HG03521 (cell line): ENCODE data around the gene KHDC4.
"Not testable (repeated sequence)": the region's sequence is repeated elsewhere in the genome, so short reads cannot be mapped to it uniquely, and the experiment has no call there.

Experiments
- ATAC-seq: cut with Tn5 transposase; IDR thresholded peaks from one replicate; pipeline ENCODE4 v1.9.1; 2021; ENCODE audit warnings: mild to moderate bottlenecking, moderate library complexity; ENCODE audit not compliant: unreplicated experiment

The KHDC4 gene

DNA sequence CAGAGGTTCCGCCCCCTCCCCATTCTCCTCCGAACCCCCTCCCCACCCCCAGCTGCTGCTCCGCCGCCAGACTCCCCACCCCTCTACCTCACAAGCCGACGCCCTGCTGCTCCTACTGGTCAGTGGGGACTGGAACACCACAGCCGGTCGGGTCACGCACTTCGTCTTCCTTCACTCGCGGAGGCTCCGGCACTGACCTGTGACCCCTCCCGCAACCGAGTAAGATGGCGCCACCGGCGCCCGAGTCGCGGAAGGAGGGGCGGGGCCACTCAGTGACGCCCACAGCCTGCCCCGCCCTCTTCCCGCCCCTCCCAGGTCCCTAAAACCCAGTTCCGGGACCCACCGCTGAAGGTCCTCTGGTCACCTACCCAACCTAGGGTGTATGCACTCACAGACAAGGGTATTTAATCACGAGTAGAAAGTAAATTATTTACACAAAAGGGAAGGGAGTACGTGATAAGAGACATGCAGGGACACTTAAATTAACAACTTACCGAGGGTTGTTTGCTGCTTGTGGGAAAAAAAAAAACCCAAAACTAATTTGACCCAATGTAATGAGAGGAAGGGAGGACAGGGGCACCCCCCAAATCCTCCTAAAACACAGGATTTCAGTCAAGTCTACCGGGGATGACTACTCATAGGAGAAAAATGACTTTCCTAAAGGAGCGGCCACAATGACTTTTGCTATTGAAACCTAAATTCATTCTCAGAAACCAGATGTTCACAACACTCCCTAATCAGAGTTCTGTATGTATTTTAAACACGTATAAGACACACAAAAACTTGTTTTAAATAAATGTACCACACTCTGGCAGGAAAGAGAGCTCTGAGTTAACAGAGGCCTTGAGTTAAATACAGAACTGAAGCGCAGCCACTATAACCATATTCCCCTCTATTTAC, 22.8 kb downstream of the KHDC4 start, which contains the start of gene RIT1:
RIT1 (minus strand) TSS at position 194 of the 900 bp plus-strand sequence. CDS start 588 bp downstream, outside the sequence.
- ATAC-seq = peak; percentile 85

DNA sequence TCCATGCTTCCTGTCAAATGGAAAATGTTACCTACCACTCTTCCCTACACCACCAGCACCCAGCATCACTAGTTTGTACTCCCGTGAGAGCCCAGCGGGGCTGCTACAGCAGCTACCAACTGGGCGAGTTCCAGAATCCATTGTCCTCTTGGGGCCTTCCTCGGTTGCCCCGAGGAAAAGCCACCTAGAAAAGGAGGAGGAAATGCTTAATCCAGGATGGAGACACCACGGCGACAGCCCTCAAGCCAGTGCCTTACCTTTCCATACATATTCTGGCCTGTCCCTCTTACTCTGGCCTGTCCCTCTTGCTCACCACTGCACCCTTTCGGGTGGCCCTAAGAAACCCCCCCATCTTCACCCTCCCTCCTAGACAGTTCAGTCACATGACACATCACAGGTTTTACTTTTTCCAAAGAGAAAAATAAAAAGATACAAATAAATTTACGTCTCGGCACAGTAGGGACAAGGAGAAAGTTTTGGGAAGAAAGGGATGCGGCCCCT, 23.5 kb downstream of the KHDC4 start:
- ATAC-seq = no peak

DNA sequence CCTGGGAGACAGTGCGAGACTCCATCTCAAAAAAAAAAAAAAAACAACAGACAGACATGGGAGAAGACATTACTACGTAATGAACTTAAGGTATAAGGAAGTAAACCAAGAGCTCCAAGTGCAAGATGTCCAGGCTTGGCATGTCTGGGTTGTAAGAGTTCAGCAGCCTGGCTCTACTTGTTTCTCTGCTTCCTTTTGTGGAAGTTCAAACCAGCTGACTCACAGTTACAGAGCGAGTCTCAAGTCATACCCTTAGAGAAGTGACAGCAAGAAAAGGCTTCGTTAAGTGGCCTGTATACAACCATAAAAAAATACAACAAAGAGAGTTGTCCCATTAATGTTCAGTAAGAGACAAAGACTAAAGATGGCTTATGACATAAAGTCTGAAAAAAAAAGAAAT, 24.3 kb downstream of the KHDC4 start:
- ATAC-seq = no peak

DNA sequence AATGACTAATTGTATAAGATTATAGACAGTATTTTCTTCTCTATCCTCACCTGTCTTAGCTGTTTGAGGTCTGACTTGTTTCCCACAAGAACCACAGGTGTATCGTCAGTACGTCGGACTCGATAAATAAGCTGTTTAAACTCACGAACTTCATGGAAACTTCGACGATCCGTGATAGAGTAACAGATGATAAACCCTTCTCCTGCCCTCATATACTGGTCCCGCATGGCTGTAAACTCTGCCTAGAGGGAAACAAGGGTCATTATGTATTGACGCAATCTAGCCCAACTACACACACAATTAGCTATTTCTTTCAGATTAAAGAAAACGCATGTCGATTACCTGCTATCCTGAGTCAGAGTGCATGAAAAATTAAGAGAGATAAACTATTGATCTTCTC, 30.0 kb downstream of the KHDC4 start:
- ATAC-seq = no peak

DNA sequence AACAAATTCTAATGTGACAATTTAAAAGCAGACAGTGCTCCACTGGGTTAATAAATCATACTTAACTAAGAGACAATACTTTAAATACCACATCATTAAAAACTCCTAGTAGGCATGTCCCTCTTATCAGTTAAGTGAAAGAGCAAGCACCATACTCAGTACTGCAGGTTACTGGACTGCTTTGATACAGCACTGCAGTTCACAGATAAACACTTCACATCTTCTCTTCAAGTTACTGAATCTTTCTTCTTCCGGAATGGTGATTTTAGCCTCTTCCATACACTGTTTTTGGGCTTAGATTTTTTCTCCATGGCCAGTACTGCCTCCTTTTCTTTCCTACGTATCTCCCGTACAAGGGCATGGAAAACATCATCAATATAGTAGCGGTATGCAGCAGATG, 34.1 kb downstream of the KHDC4 start:
- no peak for ATAC-seq

DNA sequence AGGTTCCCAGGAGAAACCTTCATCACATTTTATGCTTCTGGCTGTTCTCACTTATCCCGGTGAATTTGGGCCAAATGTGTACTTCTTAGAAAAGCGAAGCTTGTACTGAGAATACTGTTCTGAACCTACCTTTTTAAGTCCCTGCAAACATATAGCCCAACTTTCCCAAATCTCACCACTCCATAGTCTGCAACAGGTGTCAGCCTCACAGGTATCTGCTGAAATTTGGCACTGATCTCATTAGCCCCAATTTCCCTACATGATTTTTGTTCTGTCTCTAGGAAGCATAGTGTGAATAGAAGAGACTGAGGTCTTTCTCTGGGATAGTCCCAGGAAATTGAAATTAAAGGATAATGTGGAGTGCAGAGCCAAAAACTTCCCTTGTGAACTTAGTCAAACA, 34.5 kb downstream of the KHDC4 start:
- no peak for ATAC-seq

DNA sequence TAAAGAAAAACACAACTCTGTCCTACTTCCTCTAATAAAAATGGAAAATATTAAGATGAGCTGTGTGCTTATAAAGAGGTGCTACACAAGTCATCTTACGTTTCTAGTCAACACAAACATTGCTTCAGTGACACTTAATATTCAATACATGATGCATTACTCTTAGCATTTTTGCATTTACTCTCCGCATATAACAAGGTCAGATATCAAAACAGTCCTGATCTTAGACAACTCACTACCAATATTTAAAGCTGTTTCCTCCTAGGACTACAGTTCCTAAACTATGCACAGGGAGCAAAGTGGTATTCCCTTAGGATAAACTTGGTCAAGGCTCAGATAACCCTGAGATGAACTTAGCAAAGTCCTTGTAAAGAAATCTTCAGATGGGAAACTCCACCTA, 35.3 kb downstream of the KHDC4 start:
- ATAC-seq = no peak

DNA sequence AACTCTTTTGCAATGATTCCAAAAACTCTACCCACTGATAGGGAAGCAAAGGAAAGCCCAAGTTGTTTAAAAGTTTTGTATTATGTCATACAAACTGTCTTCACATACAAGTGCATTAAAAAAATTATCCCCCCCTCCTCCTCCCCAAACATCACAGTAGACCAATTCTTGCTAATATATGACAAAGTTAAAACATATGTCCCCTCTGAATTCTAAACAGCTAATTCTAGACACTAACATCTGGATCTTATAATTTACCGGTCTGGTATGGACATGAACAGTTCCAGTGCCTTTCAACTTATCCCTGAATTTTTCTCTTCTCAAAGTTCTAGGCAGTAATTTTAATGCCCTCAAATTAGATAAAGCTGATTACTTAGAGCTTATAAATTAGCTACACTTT, 36.5 kb downstream of the KHDC4 start:
- ATAC-seq = no peak

DNA sequence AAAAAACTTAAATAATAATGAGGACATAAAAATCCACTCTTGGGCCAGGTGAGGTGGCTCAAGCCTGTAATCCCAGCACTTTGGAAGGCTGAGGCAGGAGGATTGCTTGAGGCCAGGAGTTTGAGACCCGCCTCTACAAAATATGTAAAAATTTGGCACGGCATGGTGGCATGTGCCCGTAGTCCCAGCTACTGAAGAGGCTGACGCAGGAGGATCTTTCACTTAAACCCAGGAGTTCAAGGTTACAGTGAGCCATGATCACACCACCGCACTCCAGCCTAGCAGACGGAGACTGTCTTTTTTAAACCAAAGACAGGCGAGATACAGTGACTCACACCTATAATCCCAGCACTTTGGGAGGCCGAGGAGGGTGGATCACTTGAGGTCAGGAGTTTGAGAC, 37.7 kb downstream of the KHDC4 start:
- ATAC-seq = not testable (repeated sequence)

DNA sequence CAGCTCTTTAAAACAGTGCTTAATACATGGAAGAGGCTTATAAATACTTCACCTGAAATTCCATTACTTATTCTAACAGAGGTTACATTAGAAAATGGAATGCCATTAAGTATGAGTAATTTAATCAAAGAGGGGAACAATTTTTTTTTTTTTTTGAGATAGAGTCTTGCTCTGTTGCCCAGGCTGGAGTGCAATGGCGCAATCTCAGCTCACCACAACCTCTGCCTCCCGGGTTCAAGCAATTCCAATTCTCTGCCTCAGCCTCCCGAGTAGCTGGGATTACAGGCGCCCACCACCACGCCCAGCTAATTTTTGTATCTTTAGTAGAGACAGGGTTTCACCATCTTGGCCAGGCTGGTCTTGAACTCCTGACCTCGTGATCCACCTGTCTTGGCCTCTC, 38.6 kb downstream of the KHDC4 start:
- not testable (repeated sequence) for ATAC-seq

DNA sequence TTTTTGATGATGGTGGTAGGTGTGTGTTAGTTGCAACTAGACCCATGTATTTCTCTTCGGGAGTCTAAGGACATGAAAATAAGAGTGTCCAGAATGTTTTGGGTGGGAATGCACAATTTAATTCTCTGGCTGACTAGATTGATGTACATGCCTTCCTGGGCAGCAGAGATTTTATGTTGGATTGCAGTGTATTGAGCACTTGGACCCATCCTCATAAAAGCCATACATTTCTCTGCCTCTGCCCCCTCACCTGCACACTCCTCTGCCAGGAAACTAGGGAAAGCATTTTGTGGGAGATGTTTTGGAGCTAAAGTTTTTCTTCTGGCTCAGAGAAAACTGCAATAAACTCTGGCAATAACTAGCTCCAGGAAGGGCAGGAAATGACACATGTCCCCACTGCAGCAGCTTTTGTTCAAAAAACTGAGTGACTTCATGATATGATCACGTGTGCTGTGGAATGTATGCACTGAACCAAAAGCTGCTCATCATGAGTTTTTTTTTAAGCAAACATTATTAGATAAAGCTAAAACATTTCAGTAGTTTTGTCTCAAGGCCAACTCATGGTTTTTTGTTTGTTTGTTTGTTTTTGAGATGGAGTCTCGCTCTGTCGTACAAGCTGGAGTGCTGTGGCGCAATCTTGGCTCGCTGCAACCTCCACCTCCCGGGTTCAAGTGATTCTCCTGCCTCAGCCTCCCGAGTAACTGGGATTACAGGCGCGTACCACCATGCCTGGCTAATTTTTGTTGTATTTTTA, 40.6 kb downstream of the KHDC4 start:
- no peak for ATAC-seq

DNA sequence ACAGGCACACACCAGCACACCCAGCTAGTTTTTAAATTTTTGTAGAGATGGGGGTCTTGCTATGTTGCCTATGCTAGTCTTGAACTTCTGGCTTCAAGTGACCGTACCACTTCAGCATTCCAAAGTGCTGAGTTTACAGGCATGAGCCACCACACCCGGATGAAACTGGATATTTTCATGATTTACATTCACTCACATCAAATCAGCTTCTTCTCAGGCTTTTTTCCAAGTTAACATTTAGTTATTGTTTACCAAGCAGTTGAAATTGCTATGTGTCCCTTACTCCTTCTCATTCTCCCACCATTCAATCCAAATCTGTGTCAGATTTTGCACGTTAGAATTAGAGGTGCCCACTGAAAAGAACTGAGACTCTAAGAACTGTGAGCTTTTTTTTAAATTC, 41.4 kb downstream of the KHDC4 start:
- ATAC-seq = no peak

DNA sequence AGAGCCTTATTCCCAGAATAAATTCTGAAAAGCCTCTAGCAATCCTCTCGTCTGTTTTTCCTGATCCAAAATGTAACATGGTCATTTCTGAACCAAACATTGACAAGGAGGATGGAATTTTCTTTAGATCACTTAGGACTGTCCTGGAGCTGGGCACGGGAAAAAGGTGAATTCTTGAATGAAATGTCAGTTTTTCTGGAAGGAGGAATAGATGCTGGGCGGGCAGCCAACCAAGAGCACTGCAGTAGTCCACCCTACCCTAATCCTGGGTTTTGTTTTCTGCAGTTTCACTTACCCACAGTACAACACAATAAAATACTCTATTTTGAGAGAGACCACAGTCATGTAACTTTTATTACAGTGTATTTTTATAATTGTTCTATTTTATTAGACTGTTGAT, 44.0 kb downstream of the KHDC4 start:
- ATAC-seq = no peak

DNA sequence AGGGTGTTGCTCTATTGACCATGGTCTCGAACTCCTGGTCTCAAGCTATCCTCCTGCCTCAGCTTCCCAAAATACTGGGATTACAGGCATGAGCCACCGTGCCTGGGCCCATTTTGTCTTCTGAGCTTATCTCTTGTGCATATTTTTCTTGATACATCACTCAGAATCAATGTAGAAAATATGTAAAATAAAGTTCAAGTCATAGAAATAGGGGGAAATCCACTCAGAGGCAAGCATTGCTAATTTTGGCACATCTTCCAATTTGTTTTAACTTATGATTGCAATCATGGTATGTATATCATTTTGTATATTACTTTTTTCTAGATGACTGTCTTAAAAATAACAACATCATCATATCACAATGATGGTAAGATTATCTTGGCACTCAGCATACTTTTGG, 44.6 kb downstream of the KHDC4 start:
- no peak for ATAC-seq

DNA sequence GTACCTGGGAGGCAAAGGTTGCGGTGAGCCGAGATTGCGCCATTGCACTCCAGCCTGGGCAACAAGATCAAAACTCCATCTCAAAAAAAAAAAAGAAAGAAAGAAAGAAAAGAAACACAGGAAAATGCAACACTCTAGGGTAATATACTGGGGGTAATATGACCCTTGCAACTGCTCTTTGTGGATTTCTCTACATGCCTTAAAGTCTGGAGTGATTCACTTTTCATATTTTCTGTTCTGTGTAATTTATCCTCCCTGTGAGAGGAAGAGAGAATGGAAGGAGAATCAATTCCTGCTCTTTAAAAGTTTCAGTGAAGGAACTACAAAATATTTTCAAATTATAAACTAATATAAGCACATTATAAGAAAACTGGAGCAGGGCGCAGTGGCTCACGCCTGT, 45.7 kb downstream of the KHDC4 start:
- ATAC-seq = no peak

DNA sequence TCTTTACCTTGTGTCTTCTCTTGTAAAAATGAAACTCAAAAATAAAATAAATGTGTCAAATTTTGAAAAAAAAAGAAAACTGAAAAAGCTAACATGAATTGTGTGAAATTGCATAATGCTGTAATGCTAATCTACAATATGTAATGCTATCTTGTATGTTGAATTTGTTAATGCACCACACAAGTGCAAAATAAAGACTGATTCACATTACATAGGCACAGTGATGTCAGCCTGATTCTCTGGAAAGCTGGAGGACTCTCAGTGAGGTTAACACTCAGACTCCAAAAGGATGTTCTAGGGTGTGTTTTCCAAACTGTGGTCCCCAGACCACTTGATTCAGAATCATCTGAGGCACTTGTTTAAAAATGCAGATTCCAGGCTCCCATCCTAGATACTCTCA, 49.2 kb downstream of the KHDC4 start:
- no peak for ATAC-seq

DNA sequence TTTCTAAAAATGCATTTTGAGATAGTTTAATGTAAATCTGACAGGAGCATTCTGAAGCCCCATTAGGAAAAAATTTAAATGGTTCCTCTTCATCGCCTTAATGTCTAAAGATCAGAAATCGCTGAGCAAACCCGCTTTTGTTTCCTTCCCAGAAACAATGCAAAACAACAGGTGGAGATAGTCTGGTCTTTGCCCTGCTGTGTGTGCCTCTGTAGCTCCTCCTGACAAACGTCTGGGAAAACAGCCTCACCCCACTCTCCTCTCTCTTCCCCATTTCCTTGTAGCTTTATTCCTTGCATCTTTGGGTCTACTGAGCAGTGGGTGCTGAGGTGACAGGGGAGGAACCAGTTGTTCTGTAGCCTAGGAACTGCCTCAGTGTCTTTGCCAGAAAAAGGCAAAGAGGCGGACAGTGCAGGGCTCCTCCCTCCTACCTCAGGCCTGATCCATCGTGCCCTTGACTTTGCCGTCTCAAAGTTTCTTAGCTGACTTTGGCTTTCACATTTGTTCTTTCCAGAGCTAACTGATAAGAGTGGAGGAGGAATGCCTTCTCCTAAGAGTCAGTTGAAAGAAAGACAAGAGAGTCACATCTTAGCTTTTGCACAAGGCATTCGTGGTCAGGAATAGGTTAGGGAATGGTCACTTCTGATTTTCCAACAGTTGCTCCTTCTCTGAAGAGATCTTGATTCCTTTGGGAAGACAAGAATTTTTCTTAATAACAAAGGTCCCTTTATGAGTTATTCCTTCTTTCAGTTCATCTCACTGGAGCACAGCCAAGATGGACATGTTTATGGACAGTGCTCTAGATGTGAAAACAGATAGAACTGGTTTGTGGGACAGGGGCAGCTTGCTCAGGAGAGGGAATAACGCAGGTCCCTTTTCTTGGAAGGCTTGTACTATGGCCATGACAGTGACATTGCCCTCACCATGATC, 49.9 kb downstream of the KHDC4 start:
- no peak for ATAC-seq

DNA sequence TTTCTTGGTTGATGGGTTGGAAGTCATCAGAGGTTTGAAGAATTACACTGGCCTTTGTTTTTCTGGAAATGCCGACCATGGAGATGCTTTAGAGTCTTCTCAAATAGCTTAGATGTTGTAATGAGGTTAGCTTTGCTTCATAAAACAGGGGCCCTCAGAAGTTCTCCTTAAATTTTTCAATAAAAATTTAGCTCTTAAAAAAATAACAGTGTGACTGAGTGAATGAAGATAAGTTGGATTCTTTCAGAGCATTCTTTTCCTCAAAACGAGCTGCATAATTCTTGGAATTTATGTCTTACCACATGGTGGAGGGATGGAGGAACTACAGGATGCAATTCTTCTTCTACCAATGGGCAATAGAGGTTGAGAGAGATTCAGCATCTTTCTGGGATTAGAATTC, 51.4 kb downstream of the KHDC4 start:
- no peak for ATAC-seq

DNA sequence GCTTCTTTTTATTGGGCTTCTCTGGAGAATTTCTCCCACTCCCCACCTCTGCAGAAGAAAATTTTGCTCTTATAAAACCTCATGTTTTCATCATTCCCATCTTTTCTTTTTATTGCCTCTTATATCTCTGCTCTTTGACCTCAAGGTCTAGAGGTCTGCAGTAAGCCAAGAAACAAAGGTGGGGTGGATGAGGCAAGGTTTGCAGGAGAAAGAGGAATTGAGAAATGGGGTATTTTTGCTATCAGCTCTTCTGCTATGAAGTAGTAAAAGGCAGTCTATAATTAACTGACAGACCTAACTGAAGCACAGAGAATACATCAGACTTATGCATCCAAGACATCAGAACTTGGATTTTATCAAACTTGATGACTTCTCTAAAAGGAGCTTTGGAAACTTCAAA, 52.0 kb downstream of the KHDC4 start:
- ATAC-seq = no peak

DNA sequence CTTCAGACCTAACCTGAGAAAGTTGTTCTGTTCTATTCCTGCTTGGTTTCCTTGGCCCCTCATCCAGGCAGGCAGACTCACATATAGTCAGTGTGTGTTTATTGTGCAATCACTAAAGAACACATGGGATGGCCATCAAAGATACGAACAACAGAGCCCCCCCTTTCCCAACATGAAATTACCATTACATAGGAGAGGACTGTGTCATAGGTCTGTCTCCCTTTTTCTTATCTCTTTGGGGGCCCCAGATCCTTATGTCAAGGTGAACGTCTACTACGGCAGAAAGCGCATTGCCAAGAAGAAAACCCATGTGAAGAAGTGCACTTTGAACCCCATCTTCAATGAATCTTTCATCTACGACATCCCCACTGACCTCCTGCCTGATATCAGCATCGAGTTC, 53.3 kb downstream of the KHDC4 start:
- ATAC-seq = no peak

DNA sequence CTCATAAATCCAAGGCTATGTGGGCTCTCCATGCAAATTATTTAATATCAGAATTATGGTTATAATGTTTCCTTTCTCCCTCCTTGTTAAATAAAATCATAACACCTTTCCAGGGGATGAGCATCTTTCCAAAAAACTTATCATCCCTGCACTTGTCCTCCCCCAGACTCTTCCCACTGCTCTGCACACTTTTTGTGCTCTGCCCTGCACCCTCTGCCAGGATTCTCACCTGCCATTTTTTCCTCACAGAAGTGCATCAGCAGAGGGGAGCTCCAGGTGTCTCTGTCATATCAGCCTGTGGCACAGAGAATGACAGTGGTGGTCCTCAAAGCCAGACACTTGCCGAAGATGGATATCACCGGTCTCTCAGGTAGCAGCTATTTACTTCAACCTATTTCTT, 54.0 kb downstream of the KHDC4 start:
- ATAC-seq = no peak
